GM13977 (cell line): ENCODE results near the gene GMEB1.
"Not testable (repeated sequence)": the region's sequence is repeated elsewhere in the genome, so short reads cannot be mapped to it uniquely, and the experiment has no call there.

Experiments used
- DNase-seq: peaks from one replicate; pipeline ENCODE4 v3.0.0; 2012; ENCODE audit warnings: low spot score
- in situ Hi-C: fragments of 300-500 bp; cut with MboI; formaldehyde crosslinking; loops from one replicate; pipeline ENCODE4 v1.12.0; 2022; ENCODE audit warnings: low sequenced_read_pairs, low pct_unique_long_range_greater_than_20kb, mixed read lengths, inconsistent platforms; ENCODE audit not compliant: unreplicated experiment
- TF ChIP-seq, protein P1 (sequence below): IDR thresholded peaks from 2 replicates; pipeline ENCODE4 v1.5.1; 2012; ENCODE audit warnings: mild to moderate bottlenecking, control low read depth; ENCODE audit not compliant: insufficient read depth; ENCODE audit errors: extremely low read depth, missing control alignments

The GMEB1 gene

DNA sequence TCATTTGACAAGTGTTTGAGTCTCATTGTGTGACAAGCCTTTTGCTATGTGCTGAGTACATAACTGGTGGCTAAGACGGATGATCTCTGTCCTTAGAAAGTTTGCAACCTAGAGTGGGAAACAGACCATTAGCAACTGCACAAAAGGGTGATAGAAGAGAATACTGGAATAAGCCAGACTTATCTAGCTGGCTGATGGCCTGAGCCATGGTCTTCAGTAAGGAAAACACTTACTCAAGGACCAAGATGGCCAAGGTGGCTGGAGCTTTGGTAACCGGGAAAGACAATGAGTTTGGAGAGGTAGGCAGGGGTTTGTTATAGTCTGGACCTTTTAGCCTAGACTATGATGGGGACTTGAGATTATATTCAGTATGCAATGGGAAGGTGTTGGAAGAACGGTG is 24.1 kb upstream of the GMEB1 start:
- in situ Hi-C loops = loop anchor here (10.0 kb wide), 1 partner anchor 230 kb away; no protein-coding TSS in a partner anchor
- TF ChIP-seq, protein P1, sequence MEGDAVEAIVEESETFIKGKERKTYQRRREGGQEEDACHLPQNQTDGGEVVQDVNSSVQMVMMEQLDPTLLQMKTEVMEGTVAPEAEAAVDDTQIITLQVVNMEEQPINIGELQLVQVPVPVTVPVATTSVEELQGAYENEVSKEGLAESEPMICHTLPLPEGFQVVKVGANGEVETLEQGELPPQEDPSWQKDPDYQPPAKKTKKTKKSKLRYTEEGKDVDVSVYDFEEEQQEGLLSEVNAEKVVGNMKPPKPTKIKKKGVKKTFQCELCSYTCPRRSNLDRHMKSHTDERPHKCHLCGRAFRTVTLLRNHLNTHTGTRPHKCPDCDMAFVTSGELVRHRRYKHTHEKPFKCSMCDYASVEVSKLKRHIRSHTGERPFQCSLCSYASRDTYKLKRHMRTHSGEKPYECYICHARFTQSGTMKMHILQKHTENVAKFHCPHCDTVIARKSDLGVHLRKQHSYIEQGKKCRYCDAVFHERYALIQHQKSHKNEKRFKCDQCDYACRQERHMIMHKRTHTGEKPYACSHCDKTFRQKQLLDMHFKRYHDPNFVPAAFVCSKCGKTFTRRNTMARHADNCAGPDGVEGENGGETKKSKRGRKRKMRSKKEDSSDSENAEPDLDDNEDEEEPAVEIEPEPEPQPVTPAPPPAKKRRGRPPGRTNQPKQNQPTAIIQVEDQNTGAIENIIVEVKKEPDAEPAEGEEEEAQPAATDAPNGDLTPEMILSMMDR = no peak
- peak; percentile 10 for DNase-seq

DNA sequence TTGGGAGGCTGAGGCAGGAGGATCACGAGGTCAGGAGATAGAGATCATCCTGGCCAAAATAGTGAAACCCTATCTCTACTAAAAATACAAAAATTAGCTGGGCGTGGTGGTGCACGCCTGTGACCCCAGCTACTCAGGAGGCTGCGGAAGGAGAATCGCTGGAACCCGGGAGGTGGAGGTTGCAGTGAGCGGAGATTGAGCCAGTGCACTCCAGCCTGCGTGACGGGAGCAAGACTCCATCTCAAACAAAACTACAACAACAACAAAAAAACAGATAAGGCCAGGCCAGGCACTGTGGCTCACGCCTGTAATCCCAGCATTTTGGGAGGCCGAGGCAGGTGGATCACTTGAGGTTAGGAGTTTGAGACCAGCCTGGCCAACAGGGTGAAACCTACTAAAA is 23.2 kb upstream of the GMEB1 start:
- not testable (repeated sequence) for DNase-seq
- in situ Hi-C loops = loop anchor here (10.0 kb wide), 1 partner anchor 229 kb away; no protein-coding TSS in a partner anchor

DNA sequence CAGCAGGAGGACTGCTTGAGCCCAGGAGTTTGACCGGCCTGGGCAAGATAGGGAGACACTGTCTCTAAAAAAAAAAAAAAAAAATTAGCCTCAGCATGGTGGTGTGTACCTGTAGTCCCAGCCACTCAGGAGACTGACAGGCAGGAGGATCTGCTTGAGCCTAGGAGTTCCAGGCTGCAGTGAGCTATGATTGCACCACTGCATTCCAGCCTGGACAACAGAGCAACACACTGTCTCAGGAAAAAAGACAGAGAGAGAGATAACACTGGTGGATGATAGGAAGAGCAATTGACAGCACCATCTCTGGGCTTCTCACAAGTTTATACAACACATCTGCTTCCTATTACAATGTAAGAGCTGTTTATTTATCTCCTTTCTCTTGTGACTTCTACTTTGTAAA is 22.5 kb upstream of the GMEB1 start:
- no peak for DNase-seq
- TF ChIP-seq, protein P1 = no peak
- in situ Hi-C loops = loop anchor here (10.0 kb wide), 1 partner anchor 229 kb away; no protein-coding TSS in a partner anchor

DNA sequence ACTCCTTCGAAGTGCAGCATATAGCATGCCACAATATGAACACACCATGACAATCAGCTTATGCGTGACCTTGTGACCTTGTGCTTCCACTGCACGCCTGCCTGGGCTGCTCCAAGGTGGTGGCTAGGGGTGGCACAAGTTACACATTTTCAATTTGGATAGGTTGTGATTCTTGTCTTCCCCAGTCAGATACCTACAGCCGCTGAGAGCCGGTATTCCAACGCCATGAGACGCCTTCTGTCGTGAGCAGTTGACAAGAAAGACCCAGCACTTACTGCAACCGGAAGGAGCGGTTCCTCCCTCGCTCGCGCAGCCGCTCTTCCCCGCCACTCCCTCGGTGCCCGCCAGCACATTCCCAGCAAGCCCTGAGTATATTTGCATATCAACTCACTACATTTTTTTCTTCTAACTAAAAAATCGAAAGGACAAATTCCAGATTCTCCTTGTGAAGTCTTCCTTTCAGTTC is 20.5 kb upstream of the GMEB1 start:
- TF ChIP-seq, protein P1 = no peak
- DNase-seq = peak; percentile 84
- in situ Hi-C loops = loop anchor here (10.0 kb wide), 1 partner anchor 227 kb away; no protein-coding TSS in a partner anchor

DNA sequence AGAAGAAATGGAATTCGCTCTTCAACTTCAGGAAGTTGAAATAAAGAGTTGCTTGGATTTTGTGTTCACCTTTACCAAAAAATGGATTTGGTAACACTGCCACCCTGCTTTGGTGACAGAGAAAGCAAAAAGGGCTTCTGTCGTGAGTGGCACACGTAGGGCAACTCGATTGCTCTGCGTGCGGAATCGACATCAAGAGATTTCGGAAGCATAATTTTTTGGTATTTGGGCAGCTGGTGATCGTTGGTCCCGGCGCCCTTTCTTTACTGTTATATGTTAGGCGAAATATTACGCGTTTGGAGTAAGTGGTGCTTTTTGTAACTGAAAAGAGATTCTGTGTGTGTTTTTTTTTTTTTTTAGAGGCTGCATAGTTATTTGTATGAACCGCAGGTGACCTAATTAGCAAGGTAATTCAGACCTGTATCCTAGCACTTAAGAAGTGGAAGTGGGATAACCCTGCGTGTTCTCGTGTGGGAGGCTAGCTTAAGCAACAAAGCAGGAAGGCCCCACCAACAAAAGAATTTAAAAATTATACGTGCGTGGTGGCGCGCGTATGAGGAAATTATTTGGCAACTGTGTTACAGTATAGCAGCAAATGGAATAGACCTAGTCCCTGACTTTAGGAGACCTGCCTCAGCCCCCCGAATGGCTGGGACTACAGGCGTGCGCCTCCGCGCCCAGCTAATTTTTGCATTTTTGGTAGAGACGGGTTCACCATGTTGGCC is 19.9 kb upstream of the GMEB1 start, which contains the start of gene RNU11:
Gene RNU11, plus strand, starts transcription at position 127 of the 725 bp plus-strand sequence.
- TF ChIP-seq, protein P1 = no peak
- peak; percentile 76 for DNase-seq
- in situ Hi-C loops = loop anchor here (10.0 kb wide), 1 partner anchor 226 kb away; no protein-coding TSS in a partner anchor

DNA sequence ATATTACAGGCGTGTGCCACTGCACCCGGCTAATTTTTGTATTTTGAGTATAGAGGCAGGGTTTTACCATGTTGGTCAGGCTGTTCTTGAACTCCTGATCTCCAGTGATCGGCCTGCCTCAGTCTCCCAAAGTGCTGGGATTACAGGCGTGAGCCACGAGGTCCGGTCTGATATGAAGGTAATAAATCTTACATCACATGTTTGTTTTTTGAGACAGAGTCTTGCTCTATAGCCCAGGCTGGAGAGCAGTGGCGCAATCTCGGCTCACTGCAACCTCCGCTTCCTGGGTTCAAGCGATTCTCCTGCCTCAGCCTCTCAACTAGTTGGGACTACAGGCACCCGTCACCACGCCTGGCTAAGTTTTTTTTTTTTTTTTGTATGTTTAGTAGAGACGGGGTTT is 15.5 kb upstream of the GMEB1 start:
- DNase-seq, in situ Hi-C loops: not testable (repeated sequence)

DNA sequence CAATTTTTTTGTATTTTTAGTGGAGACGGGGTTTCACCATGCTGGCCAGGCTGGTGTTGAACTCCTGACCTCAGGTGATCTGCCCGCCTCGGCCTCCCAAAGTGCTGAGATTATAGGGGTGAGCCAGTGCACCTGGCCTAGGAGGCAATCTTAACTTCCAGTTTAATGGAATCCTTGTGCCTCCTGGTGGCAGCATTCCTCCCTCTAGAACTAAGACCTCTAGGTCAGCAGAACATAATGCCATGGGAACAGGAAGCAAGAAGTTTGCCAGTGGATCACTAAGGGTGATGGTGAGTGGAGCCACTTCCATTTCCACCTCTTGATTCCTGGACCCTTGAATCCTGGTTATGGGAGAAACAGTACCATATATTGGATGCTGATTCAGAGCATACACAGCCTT is 14.7 kb upstream of the GMEB1 start:
- DNase-seq, in situ Hi-C loops: not testable (repeated sequence)

DNA sequence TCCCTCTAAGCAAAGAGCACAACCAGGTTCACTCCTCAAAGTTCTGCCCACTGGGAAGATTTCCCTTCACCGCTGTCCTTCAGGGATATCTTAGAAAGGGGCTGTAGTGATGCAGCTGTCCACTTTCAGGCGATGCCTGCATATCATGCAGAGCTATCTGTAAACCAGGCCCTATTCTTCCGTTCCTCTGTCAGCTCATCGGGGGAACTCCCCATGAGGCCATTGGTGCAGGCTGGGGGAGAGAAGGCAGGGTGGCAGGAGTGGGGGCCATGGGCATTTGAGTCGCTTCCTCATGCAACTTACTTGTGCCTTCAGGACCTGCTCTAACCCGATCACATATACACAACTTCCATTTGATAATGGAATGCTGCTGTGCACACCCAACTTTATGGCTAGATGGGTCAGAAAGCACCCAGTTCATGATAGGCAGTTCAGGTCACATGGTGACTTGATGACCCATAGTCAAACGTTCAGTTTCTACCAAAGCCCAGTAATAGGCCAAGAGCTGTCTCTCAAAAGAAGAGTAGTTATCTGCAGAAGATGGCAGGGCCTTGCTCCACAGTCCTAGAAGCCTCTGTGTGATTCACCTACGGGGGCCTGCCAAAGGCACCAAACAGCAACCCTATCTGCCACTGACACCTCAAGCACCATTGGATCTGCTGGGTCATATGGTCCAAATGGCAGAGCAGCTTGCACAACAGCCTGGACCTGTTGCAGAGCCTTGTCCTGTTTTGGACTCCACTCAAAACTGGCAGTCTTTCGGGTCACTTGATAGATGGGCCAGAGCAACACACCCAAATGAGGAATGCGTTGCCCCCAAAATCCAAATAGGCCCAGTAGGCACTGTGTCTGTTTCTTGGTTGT is 12.9 kb upstream of the GMEB1 start:
- DNase-seq, in situ Hi-C loops: not testable (repeated sequence)
